Measurements from ENCODE around the gene COPB1. TPM values are rescaled to one million over a fixed set of nuclear protein-coding genes. Genes with fewer than 3 reads are reported as not detected.

COPB1 gene
- total RNA-seq, 1 experiment from 2014 or later: 94.6 TPM

DNA sequence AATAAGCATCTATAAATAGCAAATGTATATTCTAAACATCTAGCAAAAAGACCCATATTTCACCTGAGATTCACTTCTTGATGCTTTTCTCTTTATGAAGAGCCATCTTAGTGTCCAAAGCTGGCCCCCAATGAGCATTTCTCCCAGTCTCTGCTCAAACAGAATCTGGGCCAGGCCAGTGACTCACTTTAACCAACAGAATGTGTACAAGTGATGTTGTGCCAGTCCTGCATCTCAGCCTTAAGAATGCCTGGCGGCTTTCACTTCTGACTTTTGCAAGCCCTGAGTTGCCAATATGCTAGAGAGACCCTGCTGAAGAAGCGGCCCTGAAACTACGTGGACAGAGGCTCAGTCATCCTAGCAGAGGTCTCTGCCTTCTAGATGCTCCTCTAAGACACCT lies 6.9 kb upstream of the COPB1 start:
- DNase-seq (ENCODE audit: low spot score): no peak
- Histone ChIP-seq H3K9me3 (ENCODE audit: low read depth, low read length, poor library complexity, severe bottlenecking) (no peaks in the 10 kb centered on the region), H3K36me3 (ENCODE audit: insufficient read depth, low read length, poor library complexity, severe bottlenecking) (peaks cover 72% of the 10 kb centered on the region), H3K4me3 (ENCODE audit: low read depth, low read length, poor library complexity, severe bottlenecking) (no peak overlapping the region), H3K4me1 (ENCODE audit: insufficient read depth, low read length, poor library complexity, severe bottlenecking) (no peaks in the 10 kb centered on the region), H3K27me3 (replicated peaks; ENCODE audit: insufficient read depth, low read depth, low read length, poor library complexity) (no peaks in the 10 kb centered on the region), H3K27ac (ENCODE audit: low read depth, low read length, poor library complexity, severe bottlenecking) (no peak overlapping the region)
- CTCF ChIA-PET: no interaction called here
- TF ChIP-seq EZH2 (IDR thresholded peaks at IDR 0.05; ENCODE audit: borderline replicate concordance, low read depth, low read length, poor library complexity, severe bottlenecking) (no peak), CTCF (conservative IDR thresholded peaks at IDR 0.05; ENCODE audit: low read depth, low read length) (no peak)
- BruUV-seq (replicated peaks): no TSS peak
- POLR2A ChIA-PET (ENCODE audit: low non-redundant PET): no interaction called here
- intact Hi-C loops (cut with micrococcal nuclease; ENCODE audit: unreplicated experiment): no loop called here

- intact Hi-C loops (cut with micrococcal nuclease; ENCODE audit: unreplicated experiment): no loop called here
- Histone ChIP-seq H3K36me3 (ENCODE audit: insufficient read depth, low read length, poor library complexity, severe bottlenecking) (peaks cover 45% of the 10 kb centered on the region), H3K4me1 (ENCODE audit: insufficient read depth, low read length, poor library complexity, severe bottlenecking) (no peaks in the 10 kb centered on the region), H3K9me3 (ENCODE audit: low read depth, low read length, poor library complexity, severe bottlenecking) (no peaks in the 10 kb centered on the region), H3K4me3 (ENCODE audit: low read depth, low read length, poor library complexity, severe bottlenecking) (no peak overlapping the region), H3K27ac (ENCODE audit: low read depth, low read length, poor library complexity, severe bottlenecking) (no peak overlapping the region), H3K27me3 (replicated peaks; ENCODE audit: insufficient read depth, low read depth, low read length, poor library complexity) (no peaks in the 10 kb centered on the region)
- BruUV-seq (replicated peaks): no TSS peak
- POLR2A ChIA-PET (ENCODE audit: low non-redundant PET): no interaction called here
- no peak for DNase-seq (ENCODE audit: low spot score)
- CTCF ChIA-PET: no interaction called here
- TF ChIP-seq CTCF (conservative IDR thresholded peaks at IDR 0.05; ENCODE audit: low read depth, low read length) (no peak), EZH2 (IDR thresholded peaks at IDR 0.05; ENCODE audit: borderline replicate concordance, low read depth, low read length, poor library complexity, severe bottlenecking) (no peak)
Measured at GRCh38 chr11:14503023-14503422, 3.4 kb upstream of the COPB1 start.

- H3K27me3 ChIP-seq (replicated peaks; ENCODE audit: insufficient read depth, low read depth, low read length, poor library complexity): no peaks in the 10 kb centered on the region
- TF ChIP-seq CTCF (conservative IDR thresholded peaks at IDR 0.05; ENCODE audit: low read depth, low read length) (no peak), EZH2 (IDR thresholded peaks at IDR 0.05; ENCODE audit: borderline replicate concordance, low read depth, low read length, poor library complexity, severe bottlenecking) (no peak)
- H3K9me3 ChIP-seq (ENCODE audit: low read depth, low read length, poor library complexity, severe bottlenecking): no peaks in the 10 kb centered on the region
- intact Hi-C loops (cut with micrococcal nuclease; ENCODE audit: unreplicated experiment): no loop called here
- no peaks in the 10 kb centered on the region for H3K4me1 ChIP-seq (ENCODE audit: insufficient read depth, low read length, poor library complexity, severe bottlenecking)
- no peak overlapping the region for H3K27ac ChIP-seq (ENCODE audit: low read depth, low read length, poor library complexity, severe bottlenecking)
- BruUV-seq (replicated peaks): no TSS peak
- no peak for DNase-seq (ENCODE audit: low spot score)
- POLR2A ChIA-PET (ENCODE audit: low non-redundant PET): no interaction called here
- CTCF ChIA-PET: no interaction called here
- peaks cover 45% of the 10 kb centered on the region for H3K36me3 ChIP-seq (ENCODE audit: insufficient read depth, low read length, poor library complexity, severe bottlenecking)
- no peak overlapping the region for H3K4me3 ChIP-seq (ENCODE audit: low read depth, low read length, poor library complexity, severe bottlenecking)
Measured at GRCh38 chr11:14502039-14502438, 2.4 kb upstream of the COPB1 start.
